NCI-H345 (cell line): ENCODE results near the gene FABP1.

Experiments
- DNase-seq: peaks from one replicate; lab custom pipeline; 2025; lab: John Stamatoyannopoulos, UW

The FABP1 gene

DNA sequence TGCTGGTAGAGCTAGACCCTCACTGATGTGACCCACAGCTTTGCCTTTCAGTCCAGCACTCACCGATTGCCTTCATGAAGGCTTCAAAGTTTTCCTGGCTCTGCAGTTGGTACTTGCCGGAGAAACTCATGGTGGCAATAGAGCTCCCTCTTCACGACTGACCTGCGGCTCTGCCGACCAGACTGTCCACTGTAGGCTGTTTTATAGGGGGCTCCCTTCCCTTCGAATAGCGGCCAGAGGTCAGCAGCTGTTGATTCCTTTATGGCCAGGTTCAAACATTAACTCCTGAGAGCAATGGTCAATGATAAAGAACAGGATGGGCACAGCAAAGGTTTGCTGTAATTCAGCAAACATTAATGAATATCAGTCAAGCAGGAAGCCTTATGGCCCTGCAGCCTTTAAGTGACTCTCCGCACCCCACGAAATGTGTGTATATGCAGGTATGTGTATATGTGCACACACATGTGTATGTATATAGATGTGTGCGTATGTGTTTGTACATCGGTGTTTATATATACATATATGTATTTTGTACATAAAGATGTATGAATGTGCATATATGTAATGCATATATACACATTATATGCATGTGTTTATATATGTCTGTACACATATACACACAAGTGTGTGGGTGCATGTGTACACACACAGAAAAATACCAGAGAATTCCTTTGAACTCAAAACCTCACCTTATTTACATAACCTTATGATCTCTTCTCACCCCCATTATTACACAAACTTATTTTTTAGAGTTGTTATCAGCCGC, at the start of gene FABP1:
FABP1 (minus strand) TSS at position 175 of the 766 bp plus-strand sequence; CDS start at position 130, 45 bp downstream.
- no peak for DNase-seq

DNA sequence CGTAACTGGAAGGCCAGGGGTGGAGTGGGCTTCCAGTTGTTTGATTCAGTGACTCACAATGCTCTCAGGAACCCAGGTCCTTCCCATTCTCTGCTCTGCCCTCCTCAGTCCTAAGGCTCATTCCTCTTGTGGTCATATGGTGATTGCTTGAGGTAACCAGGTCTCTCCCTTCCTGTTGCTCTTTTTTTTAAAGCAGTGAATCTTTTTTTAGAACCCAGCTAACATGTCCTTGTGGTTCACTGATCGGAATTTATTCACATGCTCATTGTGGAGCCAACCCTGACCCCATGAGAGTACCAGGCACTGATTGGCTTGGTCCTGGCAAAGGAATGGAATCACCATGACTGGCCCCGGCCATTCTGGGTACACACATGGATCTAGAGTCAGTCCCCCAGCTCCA, 49.7 kb upstream of the FABP1 start:
- no peak for DNase-seq

DNA sequence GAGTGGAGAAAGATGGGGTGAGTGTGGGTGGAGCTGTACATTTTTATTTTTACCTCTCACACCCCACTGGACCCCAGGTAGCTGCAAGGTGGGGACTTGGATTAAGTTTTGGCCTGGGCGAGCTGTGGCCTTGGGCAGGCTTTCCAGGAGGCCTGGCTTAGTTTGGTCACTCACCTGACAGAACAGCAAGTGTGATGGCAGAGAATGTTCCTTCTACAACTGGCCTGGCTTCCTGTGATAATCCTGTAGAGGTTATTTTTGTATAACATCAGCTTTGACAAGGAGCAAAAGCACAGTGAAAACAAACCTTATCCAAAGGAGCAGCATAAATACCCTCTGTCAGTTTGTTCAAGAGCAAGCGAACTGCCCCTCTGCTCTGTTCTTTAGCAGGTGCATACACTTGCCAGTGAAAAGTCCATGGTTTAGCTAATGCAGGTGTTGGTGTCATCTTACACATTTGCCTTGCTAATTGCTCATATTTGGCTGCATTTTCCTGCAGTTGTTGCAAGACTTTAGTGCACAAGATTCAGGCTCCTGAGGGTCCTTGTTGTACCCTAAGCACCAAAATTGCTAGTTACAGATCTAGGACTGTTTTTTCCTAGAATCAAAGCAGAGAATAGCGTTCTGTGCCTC, 48.6 kb upstream of the FABP1 start:
- DNase-seq = peak; percentile 86

DNA sequence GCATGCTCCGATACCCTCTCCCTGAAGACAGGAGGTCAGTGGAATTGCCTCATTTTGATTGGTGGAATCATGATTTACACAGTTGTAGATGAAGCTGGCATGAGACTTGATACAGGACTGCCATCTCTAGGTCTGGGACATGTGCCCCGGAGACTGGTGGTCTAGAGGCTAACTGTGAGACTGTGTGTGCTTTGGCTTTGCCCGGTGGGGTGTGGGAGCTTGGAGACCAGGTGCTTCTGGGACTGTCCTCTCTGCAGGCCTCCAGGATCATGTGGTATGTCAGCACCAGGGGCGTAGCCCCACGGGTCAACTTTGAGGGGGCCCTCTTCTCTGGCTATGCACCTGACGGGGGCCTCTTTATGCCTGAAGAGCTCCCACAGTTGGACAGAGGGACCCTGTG, 45.0 kb upstream of the FABP1 start:
- no peak for DNase-seq

DNA sequence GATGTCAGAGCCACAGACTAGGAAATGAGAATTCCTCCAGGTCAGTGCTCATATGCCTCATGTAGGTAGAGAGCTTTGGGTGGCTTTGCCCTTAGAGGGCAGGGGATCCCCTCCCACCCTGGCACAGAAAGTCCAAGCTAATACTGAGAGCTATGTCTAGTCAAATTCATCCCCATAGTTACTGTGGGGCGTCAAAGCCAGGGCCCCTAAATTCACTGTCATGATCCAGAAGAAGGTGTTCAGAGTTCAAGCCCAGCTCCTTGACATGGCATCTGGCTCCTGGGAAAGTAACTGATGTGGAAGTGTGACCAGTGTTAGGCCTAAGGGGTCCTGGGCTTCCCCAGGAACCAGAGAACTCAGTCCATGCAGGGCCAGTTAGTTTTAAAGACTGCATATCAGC, 44.1 kb upstream of the FABP1 start:
- DNase-seq = no peak

DNA sequence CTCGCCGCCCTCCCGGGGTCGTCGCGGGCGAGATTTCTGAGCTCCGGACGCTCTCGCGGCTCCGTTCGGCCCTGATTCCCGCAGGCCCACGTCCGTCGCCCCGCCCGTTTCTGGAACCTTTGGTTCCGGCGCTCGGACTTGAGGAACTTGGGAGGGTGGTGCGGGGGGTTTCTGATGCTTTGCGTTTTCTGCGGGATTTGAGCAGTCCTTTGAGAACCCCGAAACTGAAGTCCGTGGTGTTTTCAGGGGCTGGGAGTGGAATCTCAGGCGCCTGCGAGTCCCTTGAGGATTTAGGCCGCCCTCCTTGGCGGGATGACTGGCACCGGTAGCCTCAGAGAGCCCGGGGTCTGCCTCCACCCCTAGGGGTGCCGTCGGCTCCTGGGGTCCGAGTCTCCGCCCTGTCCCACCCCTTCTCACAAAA, 42.6 kb upstream of the FABP1 start:
- peak; percentile 58 for DNase-seq

DNA sequence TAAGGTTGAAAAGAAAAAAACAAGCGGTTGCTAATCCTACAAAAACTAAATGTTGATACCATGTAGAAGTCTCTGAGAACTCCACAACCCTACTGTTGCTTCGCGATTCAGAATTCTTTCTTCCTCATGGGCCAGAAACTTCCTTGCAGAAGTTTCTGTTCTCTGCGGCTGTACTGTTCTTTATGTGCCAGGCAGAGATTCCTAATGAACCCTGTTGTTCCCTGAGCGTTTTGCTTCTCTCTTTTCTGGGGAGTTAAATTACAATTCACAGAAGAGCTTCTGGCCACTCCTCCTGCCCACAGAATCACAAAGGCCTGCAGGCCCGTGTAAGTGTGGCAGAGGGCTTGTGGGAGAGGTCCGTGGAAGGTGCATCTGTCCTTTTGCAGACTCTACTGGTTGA, 40.5 kb upstream of the FABP1 start:
- DNase-seq = no peak

DNA sequence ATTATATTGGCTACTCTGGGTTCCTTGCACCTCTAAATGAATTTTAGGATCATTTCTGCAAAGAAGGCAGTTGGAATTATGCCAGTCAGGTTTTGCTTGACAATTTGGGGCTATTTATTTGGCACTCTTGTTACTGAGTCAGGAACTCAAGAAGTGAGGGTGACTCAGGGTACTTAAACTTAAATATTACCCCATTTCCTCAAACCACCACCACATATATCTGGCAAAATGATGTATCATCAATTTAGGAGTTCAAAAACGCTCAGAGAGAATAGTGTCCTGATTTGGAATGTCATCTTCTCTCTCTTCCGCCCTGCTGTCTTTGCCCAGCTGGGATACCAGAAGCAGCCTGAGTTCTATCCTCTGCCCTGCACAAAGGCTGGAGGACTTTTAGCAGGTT, 39.9 kb upstream of the FABP1 start:
- no peak for DNase-seq

DNA sequence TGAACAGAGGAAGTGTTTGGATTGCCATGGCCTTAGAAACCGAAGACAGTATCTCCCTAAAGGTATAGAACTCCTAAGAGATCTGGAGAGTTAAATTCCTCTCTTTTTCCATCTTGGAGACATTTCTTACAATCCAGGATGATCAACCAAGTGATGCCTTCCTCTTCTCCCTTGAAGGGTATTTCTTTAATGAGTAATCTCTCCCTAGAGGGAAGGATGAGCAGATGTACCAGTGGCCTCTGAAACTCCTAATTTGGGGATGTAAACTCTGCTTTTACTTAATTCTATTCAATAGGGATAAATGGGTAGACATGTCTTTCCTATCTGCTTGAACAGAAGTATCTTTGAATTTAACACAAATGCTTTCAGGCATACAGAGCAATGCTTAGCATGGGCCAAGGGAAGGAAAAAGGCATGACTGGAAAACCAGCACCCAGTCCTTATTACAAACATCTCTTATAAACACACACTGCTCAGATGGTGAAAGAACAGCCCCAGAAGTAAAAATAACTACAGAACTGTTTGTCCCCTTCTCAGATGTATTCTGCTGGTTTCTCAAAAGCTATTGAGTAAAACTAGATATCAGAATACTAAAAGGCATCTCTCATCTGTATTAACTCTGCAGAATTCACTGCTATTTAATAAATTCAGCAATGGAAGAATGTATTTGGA, 37.6 kb upstream of the FABP1 start:
- no peak for DNase-seq

DNA sequence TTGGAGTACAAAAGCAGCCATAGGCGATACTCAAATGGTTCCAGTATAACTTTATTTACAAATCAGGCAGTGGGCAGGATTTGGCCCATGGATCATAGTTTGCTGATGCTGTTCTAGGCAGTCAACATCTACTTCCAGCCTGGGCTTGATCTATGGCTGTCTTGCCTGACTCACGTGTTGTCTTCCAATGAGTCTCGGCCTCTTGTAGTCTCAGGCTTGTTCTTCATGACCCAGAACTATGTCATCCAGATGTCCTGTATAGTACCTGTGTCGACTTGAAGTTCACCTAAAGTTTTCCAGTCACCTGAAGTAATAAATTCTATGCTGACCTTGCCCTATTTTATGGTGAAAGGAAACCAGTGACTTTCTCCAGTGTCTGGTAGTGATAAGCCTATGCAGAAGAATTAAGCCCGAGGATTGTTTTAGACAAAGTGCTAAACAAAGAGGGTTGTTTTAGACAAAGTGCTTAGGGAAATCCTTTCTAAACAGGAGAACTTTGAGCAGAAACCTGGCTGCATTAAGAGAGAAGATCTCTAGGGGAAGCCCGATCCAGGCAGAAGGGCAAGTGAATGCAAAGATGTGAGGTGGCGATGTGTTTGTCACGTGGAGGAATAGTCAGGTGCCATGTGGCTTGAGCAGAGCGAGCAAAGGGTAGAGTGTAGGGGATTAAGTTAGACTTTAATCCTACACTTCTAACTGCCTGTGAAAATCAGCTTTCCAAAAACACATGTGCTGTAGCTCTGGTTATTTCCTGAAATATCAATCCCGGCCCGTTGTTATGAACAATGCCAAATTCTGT, 33.8 kb upstream of the FABP1 start:
- no peak for DNase-seq

DNA sequence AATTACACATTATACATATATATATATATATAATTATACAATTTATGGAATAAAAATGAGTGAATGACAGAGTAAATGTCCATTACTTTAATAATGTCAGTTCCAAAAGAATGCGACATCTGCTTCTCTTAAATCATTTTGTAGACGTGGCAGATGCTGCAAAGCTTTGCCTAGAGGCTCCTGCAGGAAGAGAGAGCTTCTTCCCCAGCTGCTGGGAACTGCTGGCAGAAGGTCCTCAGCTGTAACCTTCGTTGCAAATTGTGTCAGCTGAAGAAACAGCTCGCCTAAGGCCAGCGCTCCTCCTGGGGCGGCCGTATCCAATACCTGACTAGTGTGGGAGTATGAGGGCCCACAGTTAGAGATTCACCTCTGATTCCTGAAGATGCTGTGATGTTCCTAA, 32.7 kb upstream of the FABP1 start:
- DNase-seq = no peak

DNA sequence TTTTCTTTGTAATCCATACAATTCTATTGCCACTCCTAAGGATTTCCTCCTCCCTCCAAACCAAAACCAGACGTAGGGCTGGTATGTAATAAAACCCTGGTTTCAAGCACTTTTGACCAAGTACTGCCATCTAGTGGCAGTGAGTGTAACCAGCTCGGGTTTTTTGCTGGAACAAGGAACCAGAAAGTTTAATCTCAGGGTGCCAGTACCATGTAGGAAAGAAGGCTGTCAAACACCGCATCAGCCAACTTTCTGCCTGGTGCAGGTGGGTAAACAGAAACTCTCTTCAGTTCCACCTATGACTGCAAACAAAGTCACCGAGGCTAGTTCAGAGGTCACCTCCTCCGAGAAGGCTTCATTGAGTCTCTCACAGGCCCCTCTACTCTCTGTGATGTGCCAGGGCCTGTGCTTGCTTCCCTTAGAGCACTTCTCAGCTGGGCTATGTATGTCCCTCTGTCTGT, 32.1 kb upstream of the FABP1 start:
- DNase-seq = peak; percentile 77

DNA sequence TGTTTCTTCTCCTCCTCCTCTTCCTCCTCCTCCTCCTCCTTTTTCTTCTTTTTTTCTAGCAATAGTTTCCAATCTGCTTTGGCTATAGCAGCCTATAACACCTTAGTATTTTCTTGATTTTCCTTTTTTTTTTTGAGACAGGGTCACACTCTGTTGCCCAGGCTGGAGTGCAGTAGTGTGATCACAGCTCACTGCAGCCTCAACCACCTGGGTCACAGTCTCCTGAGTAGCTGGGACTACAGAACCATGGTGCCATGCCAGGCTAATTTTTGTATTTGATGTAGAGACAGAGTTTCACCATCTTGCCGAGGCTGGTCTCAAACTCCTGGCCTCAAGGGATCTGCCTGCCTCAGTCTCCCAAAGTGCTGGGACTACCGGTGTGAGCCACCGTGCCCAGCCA, 31.6 kb upstream of the FABP1 start:
- no peak for DNase-seq

DNA sequence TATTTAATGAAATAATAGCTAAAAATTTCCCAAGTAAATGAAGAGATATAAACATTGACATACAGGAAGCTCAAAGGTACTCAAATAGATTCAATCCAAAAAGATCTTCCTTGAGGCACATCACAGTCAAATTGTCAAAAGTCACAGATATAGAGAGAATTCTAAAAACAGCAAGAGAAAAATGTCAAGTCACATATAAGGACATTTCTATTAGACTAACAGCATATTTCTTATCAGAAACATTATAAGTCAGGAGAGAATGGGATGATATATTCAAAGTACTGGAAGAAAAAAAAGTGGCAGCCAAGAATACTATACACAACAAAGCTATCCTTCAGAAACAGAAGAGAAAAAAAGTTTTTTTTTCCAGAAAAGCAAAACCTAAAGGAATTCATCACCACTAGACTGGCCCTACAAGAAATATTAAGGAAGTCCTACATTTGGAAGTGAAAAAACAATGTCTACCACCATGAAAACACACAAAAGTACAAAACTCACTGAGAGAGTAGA, 21.1 kb upstream of the FABP1 start:
- DNase-seq = no peak

DNA sequence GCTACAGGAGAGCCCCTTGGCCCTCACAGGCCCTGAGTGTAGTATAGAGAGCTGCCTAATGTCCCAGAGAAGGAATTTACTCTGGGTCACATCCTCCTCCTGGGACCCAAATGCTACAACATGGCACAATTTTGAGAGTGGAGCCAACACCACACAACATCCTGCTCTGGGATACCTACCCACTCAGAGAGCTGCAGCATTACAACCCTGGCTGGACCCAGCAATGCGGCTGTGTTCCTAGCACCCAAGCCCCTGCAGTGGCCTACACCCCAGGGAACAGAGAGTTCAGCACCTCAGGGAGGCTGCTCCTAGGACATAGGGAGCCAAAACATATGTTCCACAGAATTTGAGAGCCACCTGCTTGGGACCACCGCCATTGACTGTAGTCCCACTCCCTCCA, 19.3 kb upstream of the FABP1 start:
- DNase-seq = no peak

DNA sequence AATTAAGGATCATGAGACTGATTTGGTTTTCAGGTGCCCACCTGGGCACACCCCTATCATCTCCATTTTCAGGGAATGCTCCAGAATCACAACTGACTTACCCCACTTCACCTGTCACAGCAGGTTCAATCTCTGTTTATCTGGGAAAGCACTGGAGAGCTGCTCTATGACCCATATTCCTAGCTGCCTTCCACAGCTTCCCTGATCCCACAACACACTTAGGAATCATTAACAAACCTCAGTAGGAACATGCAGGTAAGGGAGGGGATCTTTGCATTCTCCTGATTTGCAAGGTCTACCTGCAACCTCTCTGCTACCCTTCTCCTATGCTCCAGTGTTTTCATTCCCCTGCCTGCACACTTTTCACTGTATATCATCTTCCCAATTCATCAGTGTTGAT, 18.7 kb upstream of the FABP1 start:
- DNase-seq = no peak

DNA sequence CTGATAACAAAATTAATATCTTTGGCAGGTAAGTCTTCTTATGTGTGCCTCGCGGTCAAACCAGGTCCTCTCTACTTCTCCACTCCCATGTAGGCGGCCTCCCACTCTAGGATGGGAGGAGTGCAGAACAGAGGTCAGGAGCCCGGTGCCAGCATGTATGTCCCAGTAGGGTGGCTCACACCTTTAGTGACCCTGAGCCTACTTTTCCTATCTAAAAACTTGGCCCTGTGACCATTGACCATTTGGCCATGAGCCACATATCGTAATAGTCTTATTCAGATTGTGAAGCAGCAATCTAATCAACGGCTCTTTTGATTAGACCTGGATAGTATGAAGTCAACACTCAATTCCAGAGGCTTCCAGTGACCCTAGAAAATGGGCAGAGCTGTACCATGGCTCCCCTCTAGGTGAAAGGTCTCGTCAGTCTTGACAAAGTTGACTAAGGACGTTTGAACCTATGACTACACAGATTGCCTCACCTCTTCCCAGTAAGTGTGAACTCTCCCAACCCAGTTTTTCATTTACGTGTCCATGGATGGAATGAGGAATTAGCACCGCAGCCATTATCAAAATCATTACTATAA, 17.1 kb upstream of the FABP1 start:
- no peak for DNase-seq

DNA sequence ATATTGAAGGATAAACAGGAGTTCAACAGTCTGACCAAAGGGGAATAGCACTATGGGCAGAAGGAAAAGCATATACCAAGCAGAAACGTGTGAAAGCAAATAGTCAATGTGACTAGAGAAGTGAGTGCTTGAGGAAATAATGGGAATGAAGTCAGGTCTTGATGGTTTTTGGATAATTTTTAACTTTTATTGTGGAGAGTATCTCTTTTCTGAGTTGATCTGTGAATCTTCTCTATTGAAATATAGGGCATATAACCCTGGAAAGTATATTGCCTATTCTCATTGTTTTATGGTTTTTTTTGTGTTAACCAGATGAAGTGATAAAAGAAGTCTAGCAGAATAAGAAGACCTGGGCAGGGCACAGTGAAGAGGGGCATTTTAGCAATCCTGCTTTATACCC, 16.4 kb upstream of the FABP1 start:
- no peak for DNase-seq

DNA sequence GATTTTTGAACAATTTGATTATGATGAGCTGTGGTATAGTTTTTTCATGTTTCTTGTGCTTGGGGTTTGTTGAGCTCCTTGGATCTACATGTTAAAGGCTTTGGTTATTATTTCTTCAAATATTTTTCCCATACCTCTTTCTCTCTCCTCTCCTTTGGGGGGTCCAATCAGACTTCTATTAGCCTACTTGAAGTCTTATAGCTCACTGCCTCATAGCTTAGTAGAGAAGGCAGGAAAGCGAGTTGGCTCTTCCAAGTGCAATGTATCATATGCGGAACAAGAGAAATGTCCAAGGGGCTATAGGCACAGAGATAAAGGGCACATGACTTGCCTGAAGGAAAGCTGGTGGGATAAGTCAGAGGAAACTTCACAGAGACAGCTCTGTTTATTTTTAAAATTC, 14.1 kb upstream of the FABP1 start:
- DNase-seq = no peak

DNA sequence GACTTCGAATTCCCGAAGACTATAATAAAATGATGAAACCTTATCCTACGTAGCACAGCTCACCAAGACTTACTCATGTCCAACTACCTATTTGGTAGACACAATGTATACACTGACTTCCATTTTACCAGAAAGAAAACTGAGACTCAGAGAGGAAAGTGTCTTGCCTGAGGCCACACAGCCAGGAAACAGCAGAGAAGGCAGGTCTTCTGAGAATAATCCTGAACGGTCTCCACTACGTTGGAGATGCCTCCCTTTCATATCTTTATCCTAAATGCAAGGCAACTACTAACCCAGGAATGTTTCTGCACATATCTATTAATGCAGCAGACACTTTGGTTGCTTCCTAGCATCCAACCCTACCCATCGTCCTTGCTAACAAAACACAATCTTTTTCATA, 11.9 kb upstream of the FABP1 start:
- no peak for DNase-seq

DNA sequence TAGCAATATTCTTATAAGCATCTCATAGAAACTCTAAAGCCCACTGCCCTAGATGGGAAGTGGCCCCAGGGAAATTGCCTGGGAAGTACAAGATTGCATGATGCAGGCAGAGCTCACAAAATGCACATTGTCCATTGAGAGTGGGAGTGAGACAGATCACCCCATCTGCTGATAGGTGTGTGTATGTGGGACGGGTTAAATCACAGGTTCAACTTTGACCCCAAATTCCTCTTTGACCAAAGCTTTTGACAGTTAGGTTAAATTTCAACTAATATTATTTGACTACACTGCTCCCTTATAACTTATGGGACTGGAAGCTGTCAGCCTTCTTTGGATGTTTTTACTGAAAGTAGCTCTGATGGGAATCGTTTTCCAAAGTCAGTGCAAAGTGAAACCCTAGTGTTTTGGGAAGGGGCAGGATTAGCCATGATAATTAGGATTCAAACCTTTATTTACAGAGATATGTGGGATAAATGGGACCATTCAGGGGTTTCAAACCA, 11.4 kb upstream of the FABP1 start:
- DNase-seq = no peak

DNA sequence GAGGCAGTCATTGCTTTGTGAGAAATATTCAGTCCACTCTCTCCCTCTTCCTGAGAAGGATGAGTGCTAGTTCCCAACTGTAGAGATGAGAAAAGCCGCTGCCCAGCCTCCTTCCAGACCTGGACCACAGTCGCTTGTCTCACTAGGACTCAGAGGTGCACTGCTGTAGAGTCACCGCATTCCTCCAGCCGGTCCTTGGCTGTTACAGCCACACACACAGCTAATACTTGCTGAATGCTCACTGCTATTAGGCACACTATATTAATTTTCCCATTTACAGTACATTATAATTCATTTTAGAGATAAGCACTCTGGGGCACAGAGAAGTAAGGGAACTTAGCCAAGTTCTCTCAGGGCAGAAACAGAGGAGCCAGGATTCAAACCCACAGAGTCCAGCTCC, 10.0 kb upstream of the FABP1 start:
- DNase-seq = no peak
